Iris pigment epithelial cell (primary cell): ENCODE measurements around the gene NDEL1.

Experiments
- DNase-seq: peaks from one replicate; pipeline ENCODE4 v3.0.0-alpha.2; 2011; ENCODE audit warnings: low read depth

The NDEL1 gene

DNA sequence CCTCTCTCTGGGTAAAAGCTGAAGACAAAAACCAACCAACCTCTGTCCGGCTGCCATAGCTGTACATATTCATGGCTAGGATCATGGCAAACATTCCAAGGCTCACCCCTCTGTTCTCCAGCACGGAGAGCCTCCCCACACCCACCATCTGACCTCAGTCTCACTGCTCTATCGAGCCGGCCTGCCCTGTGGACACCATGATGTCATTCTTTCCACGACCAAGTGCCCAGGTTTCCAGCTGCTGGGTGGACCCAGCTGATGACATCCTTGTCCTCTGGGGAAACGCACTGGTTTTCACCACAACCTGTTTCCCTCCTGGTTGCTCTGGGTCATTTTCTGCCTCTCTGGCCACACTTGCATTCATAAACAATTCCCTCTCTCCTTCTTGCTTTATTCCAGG lies 67.7 kb downstream of the NDEL1 start:
- DNase-seq: no peak

DNA sequence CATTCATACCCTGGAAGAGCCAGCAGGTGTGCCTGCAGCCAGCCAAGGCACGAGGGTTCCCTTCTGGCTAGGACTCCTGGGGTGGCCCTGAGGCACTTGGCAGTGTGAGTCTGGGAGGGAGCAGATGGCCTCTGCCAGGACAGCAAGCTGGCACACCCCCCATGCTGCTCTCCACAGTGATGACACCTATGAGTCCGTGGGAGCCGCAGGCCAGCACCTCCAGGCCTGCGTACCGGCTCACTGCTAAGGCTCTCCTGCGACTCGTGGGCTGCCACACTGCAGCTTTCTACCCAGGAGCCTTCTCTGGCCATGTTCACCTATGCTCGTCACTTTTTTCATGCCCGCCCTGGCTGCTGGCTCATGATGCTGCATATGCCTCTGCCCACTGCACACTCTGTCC lies 68.1 kb downstream of the NDEL1 start:
- DNase-seq: no peak

DNA sequence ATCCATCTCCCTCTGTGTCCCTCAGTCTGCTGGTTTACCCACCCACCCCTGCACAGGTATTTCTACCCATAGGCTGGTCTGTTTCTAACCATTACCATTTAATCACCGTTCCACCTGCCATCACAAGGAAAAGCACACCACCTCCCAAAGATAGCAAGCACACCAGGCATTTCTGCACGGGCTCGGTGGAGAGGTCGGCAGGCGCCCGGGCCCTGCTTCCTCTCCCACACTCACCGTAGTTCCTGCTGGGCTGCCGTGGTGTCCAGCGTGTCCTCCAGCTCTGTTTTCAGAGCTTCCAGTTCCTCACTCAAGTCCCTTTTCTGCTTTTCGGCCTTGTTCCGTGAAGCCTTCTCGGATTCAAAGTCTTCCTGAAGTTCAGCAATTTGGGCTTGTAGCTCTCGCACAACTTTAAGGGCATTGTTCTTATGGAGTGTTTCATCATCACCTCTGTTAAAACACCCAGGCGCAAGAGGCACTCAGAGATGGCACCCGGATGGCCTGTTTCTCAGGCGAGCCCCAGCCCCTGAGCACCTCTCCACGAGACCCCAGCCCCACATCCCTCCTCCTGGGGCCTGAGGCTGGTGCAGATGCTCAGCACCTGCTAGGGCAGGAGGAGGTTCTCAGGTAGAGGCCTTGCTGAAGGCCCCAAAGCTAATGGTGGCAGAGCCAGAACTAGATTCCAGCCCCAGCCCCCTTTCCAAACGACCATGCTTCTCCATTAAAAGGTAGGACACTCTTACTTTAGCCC lies 69.0 kb downstream of the NDEL1 start:
- no peak for DNase-seq

DNA sequence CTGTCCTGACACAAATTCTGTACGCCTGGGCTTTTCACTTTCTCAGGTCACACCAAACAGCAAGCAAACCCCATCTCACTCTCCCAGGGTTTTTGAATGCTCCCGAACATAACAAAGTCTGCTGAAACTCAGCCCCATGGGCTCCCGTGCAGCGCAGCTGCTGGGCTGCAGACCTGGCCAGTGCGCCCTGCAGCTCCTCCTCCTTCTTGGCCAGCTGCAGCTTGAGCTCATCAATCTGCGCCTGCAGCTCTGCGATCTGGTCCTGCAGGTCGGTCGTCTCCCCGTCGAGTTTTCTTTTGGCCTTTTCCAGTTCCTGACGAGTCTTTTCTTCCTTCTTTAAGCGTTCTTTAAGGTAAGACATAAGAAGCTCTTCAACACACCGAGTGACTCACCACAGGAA lies 70.5 kb downstream of the NDEL1 start:
- no peak for DNase-seq

DNA sequence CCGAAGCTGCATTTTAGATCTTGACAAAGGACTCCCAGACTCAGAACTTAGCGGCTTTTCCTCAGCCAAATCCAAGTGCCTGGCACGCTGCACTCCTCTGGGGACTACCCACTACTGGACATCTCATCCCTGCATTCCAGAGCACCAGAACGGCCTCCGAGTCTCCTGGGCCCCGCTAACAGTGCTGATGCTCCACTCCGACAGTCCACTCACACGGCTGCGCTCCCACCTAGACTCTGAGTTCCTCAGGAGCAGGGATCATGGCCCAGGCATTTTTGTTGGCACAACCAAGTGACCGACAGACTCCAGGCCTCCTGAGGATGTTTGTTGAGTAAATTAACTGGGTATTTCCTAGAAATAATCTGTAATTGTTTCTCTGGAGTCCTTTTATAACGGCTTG lies 79.1 kb downstream of the NDEL1 start:
- DNase-seq: no peak
